T follicular helper cell (primary cell): Measurements from ENCODE around the gene TAX1BP1.

Experiments
- DNase-seq: peaks from one replicate; pipeline ENCODE4 v3.0.0-alpha.2; 2020; ENCODE audit warnings: low read depth
- total RNA-seq, 2 experiments: gene quantifications; one replicate each; lab custom pipeline; 2026; lab: John Stamatoyannopoulos, UW

TAX1BP1 gene
- 182 to 196 reads per million in 2 experiments for total RNA-seq

GRCh38 chr7:27739909-27740448 is at the start of gene TAX1BP1:
TAX1BP1 (plus strand) TSS chr7:27740162; CDS start chr7:27748525, 8,363 bp downstream.
- peak; percentile 93 for DNase-seq

DNA sequence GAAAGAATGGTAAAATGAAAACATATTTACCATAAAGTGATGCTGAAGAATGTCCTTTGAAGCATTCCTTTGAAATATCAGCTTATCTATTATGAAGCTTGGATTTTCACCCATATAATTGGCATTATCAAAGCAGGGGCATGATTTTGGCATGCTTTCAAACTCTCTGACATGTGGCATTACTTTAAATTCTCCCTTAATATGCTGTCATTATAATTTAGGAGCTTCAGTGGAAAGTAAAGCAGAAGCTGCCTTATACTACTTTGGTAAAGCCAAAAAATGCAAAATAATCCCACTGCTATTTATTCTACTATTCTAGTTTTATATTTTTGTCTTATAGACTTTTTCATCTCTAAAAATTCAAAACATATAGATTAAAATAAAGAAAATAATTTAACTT is 49.3 kb upstream of the TAX1BP1 start:
- DNase-seq, result no peak

GRCh38 chr7:27693794-27694193 is 46.2 kb upstream of the TAX1BP1 start:
- no peak for DNase-seq

DNA sequence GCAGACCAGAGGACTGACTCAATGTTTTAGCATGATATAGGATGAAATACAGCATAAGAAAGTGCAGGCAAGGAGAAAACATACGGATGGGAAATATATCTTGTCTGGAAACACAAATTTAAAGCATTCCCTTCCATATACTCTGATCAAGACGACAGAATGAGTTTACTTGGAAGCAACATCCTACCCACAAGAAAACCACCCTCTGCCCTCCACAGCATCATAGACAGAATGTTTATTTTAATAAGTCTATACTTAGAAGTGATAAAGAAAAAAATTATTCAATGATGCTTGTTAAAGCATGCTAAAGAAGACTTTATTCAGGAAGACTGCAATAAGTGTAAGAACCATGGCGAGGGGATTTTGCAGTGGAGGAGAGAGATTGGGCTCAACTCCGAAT is 44.9 kb upstream of the TAX1BP1 start:
- DNase-seq, result no peak

GRCh38 chr7:27697861-27698430 is 42.0 kb upstream of the TAX1BP1 start:
- DNase-seq, result no peak

DNA sequence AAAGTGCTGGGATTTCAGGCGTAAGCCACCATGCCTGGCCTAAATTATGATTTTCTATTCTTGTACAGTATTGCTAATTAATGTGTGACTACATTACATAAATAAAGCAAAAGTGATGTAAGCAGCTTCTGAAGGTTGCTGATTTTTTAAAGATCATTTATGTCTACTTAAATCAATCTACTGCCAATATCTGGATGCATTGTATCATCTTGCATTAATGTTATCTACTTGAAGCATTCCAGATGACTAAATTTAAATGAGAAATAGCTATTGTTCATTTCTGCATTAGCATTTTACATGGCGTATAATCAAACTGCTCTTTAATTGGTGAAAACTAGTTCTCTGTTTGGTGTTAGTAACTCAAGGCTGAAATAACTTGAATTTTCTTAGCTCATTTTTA is 40.2 kb upstream of the TAX1BP1 start:
- DNase-seq, result no peak

DNA sequence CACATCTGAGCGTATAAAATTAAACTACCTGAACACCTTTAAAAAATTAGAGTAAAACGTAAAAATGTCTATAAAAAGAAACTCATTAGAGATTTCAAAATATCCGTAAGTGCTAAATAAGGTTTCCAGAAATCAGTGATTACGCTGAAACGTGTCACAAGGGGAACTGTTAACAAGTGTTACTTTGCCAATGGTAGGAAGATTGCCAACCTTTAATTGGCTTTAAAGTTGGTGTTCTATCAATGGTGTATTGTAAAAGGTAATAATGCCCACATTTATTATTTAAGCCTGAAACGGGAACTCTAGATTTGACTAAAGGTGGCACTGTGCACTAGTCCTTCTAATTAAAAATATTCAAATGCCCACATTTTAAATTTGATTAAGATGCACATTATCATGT is 39.5 kb upstream of the TAX1BP1 start:
- DNase-seq, result no peak

DNA sequence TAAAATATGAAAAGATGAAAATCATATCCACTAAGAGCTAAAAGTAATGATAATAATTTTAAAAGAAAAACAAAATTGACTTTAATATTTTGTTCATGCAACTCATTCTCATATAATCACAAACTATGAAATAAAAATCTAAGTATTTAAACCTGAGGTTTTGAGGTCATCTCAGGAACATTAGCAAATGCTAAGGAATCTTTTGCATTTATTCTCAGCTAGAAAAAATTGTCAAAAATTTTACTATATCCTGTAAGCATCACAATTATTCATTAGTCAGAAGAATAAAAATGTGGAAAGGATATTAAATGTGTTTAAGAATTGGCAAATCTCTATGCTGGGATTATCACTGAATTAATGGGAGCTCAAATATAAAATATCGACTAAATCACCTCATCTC is 36.8 kb upstream of the TAX1BP1 start:
- DNase-seq, result no peak

DNA sequence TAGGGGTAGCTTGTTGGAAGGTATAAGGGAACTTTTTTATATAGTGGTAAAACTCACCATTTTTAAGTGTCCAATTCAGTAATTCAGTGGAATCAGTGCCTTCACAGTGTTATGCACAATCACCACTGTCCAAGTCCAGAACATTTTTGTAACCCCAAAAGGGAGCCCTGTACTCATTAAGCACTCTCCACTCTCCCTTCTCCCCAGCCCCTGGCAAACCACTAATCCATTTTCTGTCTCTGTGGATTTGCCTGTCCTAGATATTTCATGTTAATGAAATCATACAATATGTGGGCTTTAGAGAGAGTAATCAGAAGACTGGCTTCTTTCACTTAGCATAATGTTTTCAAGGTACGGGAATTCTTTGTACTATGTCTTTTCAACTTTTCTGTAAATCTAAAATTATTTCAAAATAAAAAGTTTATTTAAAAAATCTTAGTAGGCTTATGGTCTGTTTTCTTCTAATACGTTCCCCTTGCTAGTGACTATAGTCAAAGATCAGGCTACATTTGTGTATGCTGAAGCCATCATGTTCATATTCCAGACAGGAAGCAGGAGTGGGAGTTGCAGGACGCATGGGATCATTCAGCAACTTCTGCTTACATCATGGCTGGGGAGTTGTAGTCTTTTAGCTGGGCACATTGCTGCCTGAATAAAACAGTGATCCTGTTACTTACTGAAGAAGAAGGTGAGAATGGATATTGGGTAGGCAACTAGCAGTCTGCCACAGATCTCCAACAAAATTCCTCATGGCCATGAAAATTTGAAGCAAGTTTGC is 35.4 kb upstream of the TAX1BP1 start:
- DNase-seq, result no peak

DNA sequence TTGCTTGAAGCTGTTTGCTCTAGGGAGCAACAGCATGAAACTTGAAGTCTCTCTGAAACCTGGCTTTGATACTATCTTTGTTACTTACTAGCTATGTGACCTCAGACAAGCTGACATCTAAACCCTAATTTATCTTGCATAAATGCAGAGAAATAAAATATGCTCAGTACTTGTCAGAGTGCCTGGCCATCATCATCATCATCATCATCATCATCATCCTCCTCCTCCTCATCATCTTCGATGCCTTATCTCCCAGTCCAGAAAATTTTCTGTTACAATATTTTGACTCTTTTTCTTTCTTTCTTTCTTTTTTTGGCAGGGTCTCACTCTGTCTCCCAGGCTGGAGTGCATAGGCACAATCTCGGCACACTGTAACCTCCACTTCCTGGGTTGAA is 34.8 kb upstream of the TAX1BP1 start:
- DNase-seq, result no peak

GRCh38 chr7:27708485-27708884 is 31.5 kb upstream of the TAX1BP1 start:
- DNase-seq, result no peak

- DNase-seq, result no peak
Observed at GRCh38 chr7:27709137-27710075, 30.6 kb upstream of the TAX1BP1 start.

DNA sequence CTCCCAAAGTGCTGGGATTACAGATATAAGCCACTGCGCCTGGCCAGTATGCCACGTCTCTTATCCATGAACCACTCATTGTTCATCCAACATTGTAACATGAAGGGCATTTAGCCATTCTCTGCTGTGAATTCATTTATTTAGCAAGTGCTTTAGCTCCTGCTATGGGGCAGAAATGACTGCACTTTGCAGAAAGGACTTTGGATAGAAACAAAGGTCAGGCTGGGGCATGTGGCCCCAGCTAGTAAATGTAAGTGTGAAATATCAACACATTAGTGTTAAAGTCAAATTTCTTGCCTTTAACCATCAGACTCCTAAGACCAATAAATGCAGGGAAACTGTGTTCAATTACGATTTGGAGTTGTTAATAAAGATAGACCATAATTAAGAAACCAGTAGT is 27.7 kb upstream of the TAX1BP1 start:
- DNase-seq, result no peak

DNA sequence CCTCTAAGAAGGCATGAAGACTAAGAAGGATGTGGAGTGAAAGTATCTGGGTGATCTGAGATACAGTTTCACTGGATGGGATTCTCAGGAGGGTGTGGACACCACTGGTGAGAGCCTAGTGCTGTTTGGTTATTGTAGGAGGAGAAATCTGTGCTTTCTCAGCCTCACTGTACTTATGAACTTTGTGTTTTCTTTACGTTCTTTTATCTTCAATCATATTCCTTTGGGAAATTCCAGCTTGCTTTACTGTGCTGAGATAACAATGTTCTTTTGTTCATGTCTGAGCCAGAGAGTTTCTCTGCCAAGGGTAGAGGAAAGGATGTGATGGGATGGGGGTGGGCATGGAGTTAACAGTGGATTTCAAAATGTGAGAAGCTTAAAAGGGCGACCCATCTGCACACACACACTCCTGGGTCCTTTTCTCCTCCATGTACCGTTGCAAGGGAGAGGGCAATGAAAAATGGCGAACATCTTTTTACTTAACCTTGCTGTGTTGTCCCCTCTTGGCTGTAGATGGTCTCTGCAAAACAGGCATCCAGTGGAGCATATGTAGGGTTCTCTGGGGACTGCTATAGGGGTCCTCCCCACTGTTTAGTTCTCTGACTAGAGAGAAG is 25.0 kb upstream of the TAX1BP1 start:
- no peak for DNase-seq

DNA sequence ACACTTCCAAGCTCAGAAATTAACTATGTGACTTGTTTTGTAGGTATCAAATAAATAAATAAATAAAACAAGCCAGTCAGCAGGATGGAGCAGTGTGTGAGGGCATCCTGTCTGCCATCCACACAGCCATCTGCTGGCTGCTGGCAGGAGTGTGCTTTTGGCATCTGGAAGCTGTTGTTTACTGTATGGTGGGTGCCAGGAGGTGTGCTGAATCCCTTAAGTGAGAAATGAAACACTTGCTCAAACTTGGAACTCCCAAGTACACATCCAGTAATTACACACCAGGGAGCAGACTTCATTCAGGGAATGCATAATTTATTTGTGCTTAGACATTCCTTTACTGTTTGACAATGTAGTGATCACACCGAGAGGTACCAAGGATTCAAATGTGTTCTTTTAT is 16.9 kb upstream of the TAX1BP1 start:
- no peak for DNase-seq

DNA sequence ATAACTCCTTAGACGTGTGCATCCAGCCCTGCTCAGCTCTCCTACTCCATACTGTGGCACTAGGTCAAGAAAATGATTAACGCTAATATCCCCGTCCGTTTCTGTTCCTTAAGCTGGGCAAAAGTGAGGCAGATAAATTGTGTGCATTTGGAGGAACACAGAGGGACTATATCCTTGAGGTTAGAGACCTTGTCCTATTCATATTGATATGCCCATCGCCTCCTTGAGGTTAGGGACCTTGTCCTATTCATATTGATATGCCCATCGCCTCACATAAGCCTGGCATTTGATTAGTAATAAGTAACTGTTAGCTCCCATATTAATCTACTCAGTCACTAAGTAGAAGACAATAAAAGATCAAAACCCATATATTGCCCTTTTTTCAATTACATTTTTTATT is 12.9 kb upstream of the TAX1BP1 start:
- DNase-seq, result no peak

- DNase-seq, result no peak
Observed at GRCh38 chr7:27730112-27730511, 9.8 kb upstream of the TAX1BP1 start.

GRCh38 chr7:27734583-27734982 is 5.4 kb upstream of the TAX1BP1 start:
- DNase-seq, result no peak

- DNase-seq, result no peak
Observed at GRCh38 chr7:27735165-27735564, 4.8 kb upstream of the TAX1BP1 start.

GRCh38 chr7:27735831-27736230 is 4.1 kb upstream of the TAX1BP1 start:
- DNase-seq, result no peak

DNA sequence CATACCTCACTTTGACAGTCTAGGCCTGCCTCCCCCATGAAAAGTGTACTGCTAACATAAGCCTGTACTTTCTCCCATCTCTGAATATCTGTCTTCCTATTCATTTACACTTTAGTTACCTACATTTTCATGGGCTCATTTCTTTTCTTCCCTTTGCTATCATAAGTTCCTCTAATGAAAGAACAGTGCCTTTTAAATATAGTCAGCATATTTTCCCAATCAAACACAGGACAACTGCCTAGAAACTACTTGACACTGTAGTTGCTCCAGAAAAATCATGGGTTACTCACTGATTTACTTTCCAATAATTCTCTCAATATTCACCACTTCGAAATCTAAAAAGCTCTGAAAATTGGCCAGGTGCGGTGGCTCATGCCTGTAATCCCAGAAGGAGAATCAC is 2.8 kb upstream of the TAX1BP1 start:
- no peak for DNase-seq

DNA sequence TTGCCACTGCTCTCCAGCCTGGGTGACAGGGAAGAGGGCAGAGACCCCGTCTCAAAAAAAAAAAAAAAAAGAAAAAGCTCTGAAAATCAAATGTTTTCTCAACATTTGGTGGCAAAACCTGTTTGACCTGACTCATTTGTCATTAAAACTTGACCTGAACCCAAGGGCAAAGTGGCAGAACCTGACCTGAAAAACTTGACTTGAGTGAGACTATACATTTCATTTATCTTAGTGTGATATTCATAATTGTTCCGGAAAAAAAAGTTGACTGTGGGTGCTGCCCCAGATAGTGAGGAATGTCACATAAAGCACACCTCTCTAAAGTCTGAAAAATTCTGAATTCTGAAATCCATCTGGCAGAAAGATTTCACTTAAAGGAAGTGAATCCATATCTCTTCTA is 2.3 kb upstream of the TAX1BP1 start:
- no peak for DNase-seq
